HUES48 (cell line): ENCODE data around the gene XYLT1.

ENCODE experiments used
- H3K27ac ChIP-seq: one replicate; pipeline ENCODE4 v1.7.0; 2013; ENCODE audit warnings: low read depth, low read length, inconsistent platforms
- H3K27me3 ChIP-seq: 2 replicates; pipeline ENCODE4 v1.6.1; 2013; ENCODE audit warnings: mild to moderate bottlenecking, low read length; ENCODE audit not compliant: control insufficient read depth, insufficient read depth
- H3K36me3 ChIP-seq: 2 replicates; pipeline ENCODE4 v1.6.1; 2013; ENCODE audit warnings: low read length; ENCODE audit not compliant: control insufficient read depth, insufficient read depth
- H3K4me1 ChIP-seq: 2 replicates; pipeline ENCODE4 v1.6.1; 2013; ENCODE audit warnings: mild to moderate bottlenecking, low read length; ENCODE audit not compliant: control insufficient read depth, insufficient read depth
- H3K4me3 ChIP-seq: 2 replicates; pipeline ENCODE4 v1.5.1; 2013; ENCODE audit warnings: mild to moderate bottlenecking, low read depth, low read length
- H3K9ac ChIP-seq: 2 replicates; pipeline ENCODE4 v1.6.1; 2013; ENCODE audit warnings: mild to moderate bottlenecking, low read depth, low read length, moderate library complexity
- H3K9me3 ChIP-seq: 2 replicates; pipeline ENCODE4 v1.6.1; 2013; ENCODE audit warnings: low read length; ENCODE audit not compliant: control insufficient read depth, insufficient read depth

XYLT1 gene

GRCh38 chr16:17354685-17355084 lies 116.1 kb downstream of the XYLT1 start:
- Histone ChIP-seq H3K9me3 (no peaks in the 10 kb centered on the region), H3K27ac (no peak overlapping the region), H3K4me3 (no peak overlapping the region), H3K9ac (no peak overlapping the region), H3K4me1 (peaks cover 5% of the 10 kb centered on the region; the same call in 1 of the 2 replicates), H3K36me3 (no peaks in the 10 kb centered on the region), H3K27me3 (no peaks in the 10 kb centered on the region)

GRCh38 chr16:17354141-17354601 lies 116.6 kb downstream of the XYLT1 start:
- Histone ChIP-seq H3K9me3 (no peaks in the 10 kb centered on the region), H3K9ac (no peak overlapping the region), H3K36me3 (no peaks in the 10 kb centered on the region), H3K4me3 (no peak overlapping the region), H3K27ac (no peak overlapping the region), H3K4me1 (peaks cover 1% of the 10 kb centered on the region; the same call in 1 of the 2 replicates), H3K27me3 (no peaks in the 10 kb centered on the region)

GRCh38 chr16:17353561-17353960 lies 117.2 kb downstream of the XYLT1 start:
- H3K9ac ChIP-seq = no peak overlapping the region
- no peak overlapping the region for H3K27ac ChIP-seq
- no peak overlapping the region for H3K4me3 ChIP-seq
- H3K27me3 ChIP-seq = no peaks in the 10 kb centered on the region
- no peaks in the 10 kb centered on the region for H3K4me1 ChIP-seq
- no peaks in the 10 kb centered on the region for H3K36me3 ChIP-seq
- no peaks in the 10 kb centered on the region for H3K9me3 ChIP-seq

- H3K9ac ChIP-seq = no peak overlapping the region
- no peak overlapping the region for H3K27ac ChIP-seq
- no peaks in the 10 kb centered on the region for H3K27me3 ChIP-seq
- no peaks in the 10 kb centered on the region for H3K36me3 ChIP-seq
- H3K4me1 ChIP-seq = no peaks in the 10 kb centered on the region
- no peaks in the 10 kb centered on the region for H3K9me3 ChIP-seq
- H3K4me3 ChIP-seq = no peak overlapping the region
Observed at GRCh38 chr16:17351441-17352035, 119.2 kb downstream of the XYLT1 start.

GRCh38 chr16:17350207-17350606 lies 120.6 kb downstream of the XYLT1 start:
- Histone ChIP-seq H3K27me3 (no peaks in the 10 kb centered on the region), H3K4me1 (no peaks in the 10 kb centered on the region), H3K9ac (no peak overlapping the region), H3K27ac (no peak overlapping the region), H3K4me3 (no peak overlapping the region), H3K36me3 (no peaks in the 10 kb centered on the region), H3K9me3 (no peaks in the 10 kb centered on the region)

- H3K4me3 ChIP-seq = no peak overlapping the region
- no peaks in the 10 kb centered on the region for H3K9me3 ChIP-seq
- no peaks in the 10 kb centered on the region for H3K27me3 ChIP-seq
- no peaks in the 10 kb centered on the region for H3K4me1 ChIP-seq
- no peak overlapping the region for H3K9ac ChIP-seq
- no peak overlapping the region for H3K27ac ChIP-seq
- H3K36me3 ChIP-seq = no peaks in the 10 kb centered on the region
Observed at GRCh38 chr16:17348826-17349225, 121.9 kb downstream of the XYLT1 start.

GRCh38 chr16:17348042-17348783 lies 122.5 kb downstream of the XYLT1 start:
- no peaks in the 10 kb centered on the region for H3K27me3 ChIP-seq
- no peaks in the 10 kb centered on the region for H3K9me3 ChIP-seq
- no peaks in the 10 kb centered on the region for H3K4me1 ChIP-seq
- H3K4me3 ChIP-seq = no peak overlapping the region
- no peak overlapping the region for H3K9ac ChIP-seq
- H3K27ac ChIP-seq = no peak overlapping the region
- H3K36me3 ChIP-seq = no peaks in the 10 kb centered on the region

- no peaks in the 10 kb centered on the region for H3K4me1 ChIP-seq
- no peak overlapping the region for H3K27ac ChIP-seq
Observed at GRCh38 chr16:17347624-17348023, 123.1 kb downstream of the XYLT1 start.

GRCh38 chr16:17346621-17347569 lies 123.9 kb downstream of the XYLT1 start:
- Histone ChIP-seq H3K36me3 (no peaks in the 10 kb centered on the region), H3K27ac (no peak overlapping the region), H3K4me1 (no peaks in the 10 kb centered on the region), H3K9ac (no peak overlapping the region), H3K4me3 (no peak overlapping the region), H3K9me3 (no peaks in the 10 kb centered on the region), H3K27me3 (no peaks in the 10 kb centered on the region)

More at GRCh38 chr16:17347624-17348023, 123.1 kb downstream of the XYLT1 start:
- H3K4me3 ChIP-seq = no peak overlapping the region
- H3K9me3 ChIP-seq = no peaks in the 10 kb centered on the region
- no peak overlapping the region for H3K9ac ChIP-seq
- H3K36me3 ChIP-seq = no peaks in the 10 kb centered on the region
- H3K27me3 ChIP-seq = no peaks in the 10 kb centered on the region

GRCh38 chr16:17345043-17345442 lies 125.7 kb downstream of the XYLT1 start:
- Histone ChIP-seq H3K9ac (no peak overlapping the region), H3K9me3 (no peaks in the 10 kb centered on the region), H3K27me3 (no peaks in the 10 kb centered on the region), H3K27ac (no peak overlapping the region), H3K4me1 (no peaks in the 10 kb centered on the region), H3K4me3 (no peak overlapping the region), H3K36me3 (no peaks in the 10 kb centered on the region)
